NCI-H1092 (cell line): ENCODE results near the gene HINT2.

ENCODE experiments used
- DNase-seq: peaks from one replicate; lab custom pipeline; 2025; lab: John Stamatoyannopoulos, UW

HINT2 gene

DNA sequence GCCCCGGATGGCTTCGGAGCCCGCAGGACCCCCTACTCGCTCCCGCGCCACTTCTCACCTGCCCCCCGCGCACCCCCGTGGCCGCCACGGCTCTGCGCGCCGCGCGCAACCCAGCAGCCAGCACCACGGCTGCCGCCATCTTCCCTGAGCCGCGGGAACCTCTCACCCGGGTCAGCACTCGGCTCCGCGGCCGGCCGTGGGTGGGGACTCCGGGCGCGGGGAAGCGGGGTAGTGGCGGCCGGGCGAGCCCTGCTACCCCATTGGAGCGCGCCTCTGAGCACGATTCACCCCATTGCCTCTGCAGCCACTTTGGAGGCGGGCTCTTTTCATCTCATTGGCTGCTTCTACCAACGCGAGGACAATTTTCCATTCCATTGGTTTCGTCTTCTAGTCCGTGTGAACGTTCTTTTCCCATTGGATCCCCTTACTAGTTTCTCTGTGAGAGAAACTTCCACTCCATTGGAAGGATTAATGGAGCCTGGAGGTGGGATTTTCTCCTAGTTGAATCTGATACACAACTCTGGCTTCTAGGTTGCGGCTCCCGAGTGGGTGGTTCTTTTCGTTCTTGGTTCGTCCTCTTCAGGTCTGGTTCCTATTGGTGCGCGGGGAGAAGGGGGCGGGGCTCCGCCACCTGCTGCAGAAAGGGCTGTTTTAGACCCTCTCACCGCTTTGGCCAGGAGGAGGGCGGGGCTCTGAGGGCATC is at the start of gene HINT2:
TSS of gene HINT2 (minus strand) at position 202 of the 703 bp plus-strand sequence. CDS start at position 139, 63 bp downstream.
- peak; percentile 100 for DNase-seq

DNA sequence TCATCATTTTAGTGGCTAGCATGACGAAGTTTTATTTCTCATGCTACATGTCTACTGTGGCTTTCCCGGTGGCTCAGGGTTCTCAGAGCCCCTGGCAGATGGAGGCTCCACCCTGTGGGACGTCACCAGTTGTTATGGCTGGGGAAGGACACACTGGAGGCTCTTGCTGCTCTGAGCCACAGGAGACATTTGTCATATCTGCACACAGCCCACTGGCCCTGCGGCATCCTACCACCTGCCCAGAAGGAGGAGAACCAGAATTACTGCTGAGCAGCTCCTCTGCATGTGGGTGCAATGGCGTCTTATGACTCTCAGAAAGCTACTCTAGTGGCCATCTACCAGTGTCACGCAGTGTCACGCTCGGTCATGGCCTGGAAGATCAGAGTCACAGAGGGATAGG is 48.7 kb upstream of the HINT2 start:
- no peak for DNase-seq

DNA sequence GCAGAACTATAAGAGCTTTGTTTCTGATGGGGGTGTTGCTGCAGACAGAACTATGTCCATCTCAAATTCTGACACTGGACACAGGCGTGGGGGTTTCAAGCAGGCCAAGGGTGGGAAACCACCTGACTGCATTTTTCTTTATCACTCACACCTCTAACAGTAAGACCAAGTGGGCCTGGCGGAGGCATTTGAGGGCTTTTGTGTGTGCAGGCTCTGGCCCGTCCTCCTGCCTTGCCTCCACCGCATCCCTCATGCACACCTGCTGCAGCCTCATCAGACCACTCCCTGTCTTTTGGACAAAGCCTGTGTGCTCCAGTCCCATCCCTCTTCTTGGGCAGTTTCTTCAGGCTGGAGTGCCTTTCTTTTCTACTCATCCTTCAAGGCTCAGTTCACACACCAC is 47.5 kb upstream of the HINT2 start:
- DNase-seq: no peak

GRCh38 chr9:35861161-35861897 is 46.5 kb upstream of the HINT2 start:
- no peak for DNase-seq

- no peak for DNase-seq
These were observed 45.1 kb upstream of the HINT2 start for GRCh38 chr9:35859990-35860339.

GRCh38 chr9:35859310-35859989 is 44.6 kb upstream of the HINT2 start:
- no peak for DNase-seq

- no peak for DNase-seq
These were observed 43.6 kb upstream of the HINT2 start for GRCh38 chr9:35858458-35858857.

GRCh38 chr9:35856882-35857281 is 42.0 kb upstream of the HINT2 start:
- no peak for DNase-seq

DNA sequence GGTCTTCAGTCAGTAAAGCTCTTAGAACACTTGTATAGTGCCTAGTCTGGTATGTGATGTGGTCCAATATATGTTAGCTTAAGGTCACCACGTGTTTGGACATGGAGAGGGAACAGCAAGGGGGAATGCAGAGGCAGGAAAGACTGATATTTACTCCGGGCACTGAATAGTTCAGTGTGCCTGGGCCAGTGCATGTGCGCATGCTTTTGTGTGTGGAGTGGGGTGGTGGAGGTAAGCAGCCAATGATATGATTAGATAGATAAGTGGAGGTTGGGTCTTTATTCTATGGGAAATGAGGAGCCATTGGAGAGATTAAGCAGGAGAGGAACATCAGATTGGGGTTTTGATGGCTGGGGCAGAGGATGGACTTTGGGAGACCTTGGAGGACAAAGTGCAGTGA is 41.4 kb upstream of the HINT2 start:
- DNase-seq: no peak

DNA sequence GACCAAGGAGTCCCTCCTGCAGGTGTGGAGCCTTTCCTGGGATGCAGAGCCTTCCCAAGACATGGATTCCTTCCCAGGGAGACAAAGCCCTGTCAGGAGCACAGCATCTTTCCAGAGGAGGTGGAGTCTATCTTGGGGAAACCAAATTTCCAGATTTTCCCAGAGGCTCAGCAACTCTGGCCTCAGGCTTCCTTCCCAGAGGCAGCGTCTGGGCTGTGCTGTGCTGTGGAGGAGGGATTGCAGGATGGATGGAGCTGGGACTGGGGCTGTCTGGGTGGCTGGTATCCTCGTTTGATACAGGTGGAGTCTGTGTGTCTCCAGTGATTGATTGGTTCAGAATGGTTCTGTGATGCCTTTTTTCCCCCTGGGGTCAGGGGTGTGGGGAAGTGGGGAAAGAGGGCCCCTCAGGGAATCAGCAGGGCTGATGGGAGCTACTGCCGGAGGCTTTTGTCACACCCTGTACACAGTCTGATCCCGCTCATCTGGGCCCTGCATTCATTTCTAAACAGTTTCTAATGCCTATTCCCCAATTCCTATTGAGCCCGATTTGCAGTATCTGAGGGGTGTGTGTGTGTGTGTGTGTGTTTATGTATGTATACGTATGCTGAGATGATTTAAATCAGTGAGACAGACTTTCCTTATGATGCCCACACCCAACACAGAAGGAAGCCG is 39.4 kb upstream of the HINT2 start:
- DNase-seq: no peak

- DNase-seq: no peak
These were observed 38.3 kb upstream of the HINT2 start for GRCh38 chr9:35852876-35853865.

DNA sequence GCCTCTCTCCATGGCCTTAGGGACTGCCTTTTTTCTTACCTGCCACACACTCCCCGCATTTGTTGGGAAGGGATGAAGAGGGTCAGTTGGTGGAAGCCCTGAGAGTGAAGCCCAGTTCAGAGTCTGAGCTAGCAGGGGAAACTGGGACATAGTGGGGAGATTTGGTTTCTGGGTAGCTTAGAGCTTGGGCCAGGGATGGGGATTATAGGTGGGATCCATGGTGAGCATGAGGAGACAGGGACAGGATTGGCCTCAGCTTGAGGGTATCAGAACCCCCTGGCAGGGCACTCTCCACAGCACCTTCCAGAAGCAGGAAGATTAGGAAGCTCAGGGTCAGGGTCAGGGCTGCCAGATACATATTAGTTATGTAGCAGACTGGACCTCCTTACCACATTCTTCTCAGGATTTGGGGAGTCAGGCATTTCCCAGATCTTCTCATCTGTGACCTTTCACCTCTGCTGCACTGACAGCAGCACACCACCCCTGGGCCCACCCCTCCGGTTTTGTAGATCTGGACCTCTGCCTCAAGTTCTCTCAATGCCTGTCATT is 37.5 kb upstream of the HINT2 start:
- no peak for DNase-seq

- no peak for DNase-seq
These were observed 33.1 kb upstream of the HINT2 start for GRCh38 chr9:35847792-35848572.

GRCh38 chr9:35845824-35846771 is 31.3 kb upstream of the HINT2 start:
- no peak for DNase-seq

DNA sequence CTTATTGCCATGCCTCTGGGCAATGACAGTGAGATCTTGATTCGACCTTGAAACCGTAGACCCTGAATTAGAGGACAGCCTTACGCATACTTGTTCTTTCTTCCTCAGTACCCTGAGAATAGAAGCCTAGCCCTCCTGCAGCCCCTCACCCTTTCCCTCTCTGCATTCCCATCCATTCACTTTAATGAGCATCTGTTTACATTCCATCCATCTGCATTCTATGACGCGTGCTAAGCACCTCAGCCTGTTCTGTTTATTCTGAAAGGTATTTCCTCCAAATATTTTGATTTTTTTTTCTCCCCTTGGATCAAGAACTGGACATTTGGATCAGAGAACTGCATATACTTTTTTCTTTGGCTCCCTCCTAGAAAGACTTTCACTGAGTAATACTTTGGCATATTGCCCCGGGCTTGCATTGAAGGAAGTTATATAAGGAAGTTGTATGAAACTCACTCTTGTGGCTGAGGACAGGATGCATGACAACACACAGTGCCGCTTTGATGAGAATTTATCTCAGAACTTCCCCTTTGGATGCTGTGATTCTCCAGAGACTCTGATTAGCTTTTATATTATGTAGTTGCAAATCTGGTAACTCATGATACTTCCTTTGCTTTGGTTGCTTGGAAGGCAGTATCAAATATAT is 29.9 kb upstream of the HINT2 start:
- no peak for DNase-seq

GRCh38 chr9:35842795-35843194 is 28.0 kb upstream of the HINT2 start:
- DNase-seq: no peak

DNA sequence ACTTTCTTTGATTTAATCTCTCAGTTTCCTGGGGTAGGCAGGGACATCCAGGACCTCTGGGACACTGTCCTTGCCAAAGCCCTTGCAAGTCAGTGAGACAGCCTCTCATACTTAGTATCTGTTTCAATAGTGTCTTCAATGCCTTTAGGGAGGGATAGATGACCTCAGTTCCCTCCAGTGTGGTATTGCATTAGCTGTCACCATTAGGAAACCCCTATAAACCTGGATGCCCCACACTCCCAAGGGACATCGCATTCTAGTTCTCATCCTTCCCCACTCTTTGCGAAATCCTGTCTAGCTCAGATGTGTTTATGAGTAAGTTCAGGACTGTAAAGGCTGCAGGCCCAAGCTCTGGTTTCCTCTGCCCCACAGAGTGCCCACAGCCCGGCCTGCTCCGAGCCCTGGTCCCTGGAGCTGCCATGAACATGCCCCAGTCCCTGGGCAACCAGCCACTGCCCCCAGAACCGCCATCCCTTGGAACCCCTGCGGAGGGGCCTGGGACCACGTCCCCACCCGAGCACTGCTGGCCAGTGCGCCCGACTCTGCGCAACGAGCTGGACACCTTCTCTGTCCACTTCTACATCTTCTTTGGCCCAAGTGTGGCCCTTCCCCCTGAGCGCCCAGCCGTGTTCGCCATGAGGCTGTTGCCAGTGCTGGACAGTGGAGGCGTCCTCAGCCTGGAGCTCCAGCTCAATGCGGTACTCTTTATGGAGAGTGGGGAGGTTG is 27.3 kb upstream of the HINT2 start:
- DNase-seq: no peak

DNA sequence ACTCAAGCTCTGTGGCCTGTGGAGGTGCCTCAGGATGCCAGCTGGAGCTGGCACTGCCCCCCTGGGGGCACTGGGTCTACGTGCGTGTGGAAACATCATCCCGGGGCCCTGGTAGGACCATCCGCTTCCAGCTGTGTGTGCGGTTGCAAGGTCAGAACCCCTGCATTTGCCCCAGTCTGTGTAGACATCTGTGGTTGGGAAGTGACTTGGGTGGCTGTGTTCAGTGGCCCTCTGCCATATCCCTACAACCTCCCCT is 26.7 kb upstream of the HINT2 start:
- no peak for DNase-seq
